ENCODE measurements around the gene PRCP.

Gene PRCP

GRCh38 chr11:82786001-82786400 is 114.2 kb downstream of the PRCP start:
- DNase-seq (ENCODE audit: low read depth) = no peak

DNA sequence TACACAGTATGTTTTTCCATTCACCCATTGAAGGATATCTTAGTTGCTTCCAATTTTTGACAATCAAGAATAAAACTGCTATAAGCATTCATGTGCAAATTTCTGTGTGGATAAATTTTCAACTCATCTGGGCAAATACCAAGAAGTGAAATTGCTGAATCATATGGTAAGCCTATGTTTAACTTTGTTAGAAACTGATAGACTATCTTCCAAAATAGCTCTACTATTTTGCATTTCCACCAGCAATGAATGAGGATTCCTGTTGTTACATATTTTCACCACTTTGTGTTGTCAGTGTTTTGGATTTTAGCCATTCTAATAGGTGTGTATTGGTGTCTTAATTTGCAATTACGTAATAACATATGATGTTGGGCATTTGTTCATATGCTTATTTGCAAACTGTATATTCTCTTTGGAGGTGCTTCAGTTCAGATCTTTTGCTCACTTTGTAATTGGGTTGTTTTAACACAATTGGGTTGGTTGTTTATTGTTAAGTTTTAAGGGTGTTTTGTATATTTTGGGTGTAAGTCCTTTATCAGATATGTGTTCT is 117.3 kb downstream of the PRCP start:
- no peak for DNase-seq (ENCODE audit: low read depth)

GRCh38 chr11:82778776-82779175 is 121.5 kb downstream of the PRCP start:
- no peak for DNase-seq (ENCODE audit: low read depth)

DNA sequence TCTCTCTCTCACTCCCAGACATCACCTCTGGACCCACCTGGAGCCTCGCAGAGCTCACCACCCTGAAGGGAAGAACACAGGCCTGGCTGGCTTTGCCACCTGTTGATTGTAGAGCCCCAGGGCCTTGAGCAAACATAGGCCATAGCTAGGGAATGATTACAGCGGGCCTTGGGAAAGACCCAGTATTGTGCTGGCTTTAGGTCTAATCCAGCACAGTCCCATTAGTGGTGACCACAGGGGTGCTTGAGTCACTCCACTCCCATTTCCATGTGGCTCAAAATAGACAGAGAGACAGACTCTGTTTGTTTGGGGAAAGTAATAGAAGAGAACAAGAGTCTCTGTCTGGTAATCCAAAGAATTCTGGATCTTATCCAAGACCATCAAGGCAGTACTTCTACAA is 123.9 kb downstream of the PRCP start:
- DNase-seq (ENCODE audit: low read depth) = no peak

DNA sequence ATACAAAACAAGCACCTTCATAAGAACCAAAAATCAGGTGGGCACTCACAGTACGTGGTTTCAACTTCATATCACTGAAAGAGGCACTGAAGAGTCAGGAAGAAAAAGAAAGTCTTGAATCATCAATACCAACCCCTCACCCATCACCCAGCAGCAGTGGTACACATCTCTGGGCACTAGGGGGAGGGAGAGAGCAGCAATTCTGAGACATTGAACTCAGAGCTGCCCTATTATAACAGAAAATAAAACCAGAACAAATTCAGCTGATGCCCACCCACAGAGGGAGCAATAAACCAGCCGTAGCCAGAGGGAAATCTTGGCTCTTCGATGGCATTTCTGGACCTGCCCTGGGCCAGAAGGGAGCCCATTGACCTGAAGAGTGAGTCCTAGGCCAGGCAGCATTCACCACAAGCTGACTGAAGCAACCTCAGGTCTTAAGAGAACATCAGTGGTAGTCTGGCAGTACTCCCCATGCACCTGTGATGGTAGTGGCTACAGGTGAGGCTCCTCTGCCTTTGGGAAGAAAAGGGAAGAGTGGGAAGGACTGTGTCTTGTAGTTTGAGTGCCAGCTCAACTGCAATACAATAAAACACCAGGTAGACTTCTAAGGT is 124.4 kb downstream of the PRCP start:
- DNase-seq (ENCODE audit: low read depth) = no peak

DNA sequence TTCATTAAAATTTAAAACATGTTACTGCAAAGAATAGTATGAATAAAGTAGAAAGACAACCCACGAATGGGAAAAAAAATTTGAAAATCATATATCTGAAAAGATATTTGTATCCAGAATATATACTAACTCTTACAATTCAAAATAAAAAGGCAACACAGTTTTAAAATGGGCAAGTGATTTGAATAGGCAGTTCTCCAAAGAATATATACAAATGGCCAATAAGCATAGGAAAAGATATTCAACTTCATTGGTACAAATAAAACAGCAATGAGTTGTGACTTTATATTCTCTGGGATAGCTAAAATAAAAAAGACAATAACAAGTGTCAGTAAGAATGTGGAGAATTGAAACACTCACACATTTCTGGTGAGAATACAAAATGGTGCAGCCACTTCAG is 125.0 kb downstream of the PRCP start:
- DNase-seq (ENCODE audit: low read depth) = no peak
